Right renal cortex interstitium (tissue), 3 donors: ENCODE measurements around the gene NBPF8. TPM values are rescaled to one million over a fixed set of nuclear protein-coding genes. Genes with fewer than 3 reads are reported as not detected.
"Not testable (repeated sequence)": the region's sequence is repeated elsewhere in the genome, so short reads cannot be mapped to it uniquely, and the experiment has no call there.

Experiments used
- DNase-seq, 3 donors: peaks; one replicate each; pipeline ENCODE4 v3.0.0-alpha.2; 2013; ENCODE audit warnings: low read depth in 3 of 3, low spot score in 2 of 3
- polyA plus RNA-seq, 3 donors: library from polyadenylated mRNA; unstranded; fragments of 120-200 nt; gene quantifications; one replicate each; pipeline ENCODE4 v1.2.1, GENCODE V29; 2013; ENCODE audit not compliant: insufficient read length in 3 of 3

The NBPF8 gene
- 10 to 100 TPM in 1 of 3 donors, 1 to 10 TPM in 2; 7.2 to 12.7 (median 8.3) TPM for polyA plus RNA-seq

GRCh38 chr1:120414911-120415480 lies at the start of gene NBPF8:
NBPF8 (plus strand) TSS chr1:120415035; CDS start chr1:120436523, 21,488 bp downstream.
- DNase-seq = peak in 1 of 3 donors; percentile 13

GRCh38 chr1:120367709-120368108 lies 47.1 kb upstream of the NBPF8 start:
- not testable (repeated sequence) for DNase-seq

- not testable (repeated sequence) for DNase-seq
These were observed 28.2 kb upstream of the NBPF8 start for GRCh38 chr1:120386651-120387050.

- peak in 2 of 3 donors; percentile 1 to 15 for DNase-seq
These were observed 26.2 kb upstream of the NBPF8 start for GRCh38 chr1:120388597-120389126.

GRCh38 chr1:120391365-120391764 lies 23.5 kb upstream of the NBPF8 start:
- DNase-seq = not testable (repeated sequence)

GRCh38 chr1:120393316-120394232 lies 21.3 kb upstream of the NBPF8 start:
- DNase-seq = not testable (repeated sequence)

- not testable (repeated sequence) for DNase-seq
These were observed 9.5 kb upstream of the NBPF8 start for GRCh38 chr1:120405348-120405747.

- DNase-seq = not testable (repeated sequence)
These were observed 384 bp upstream of the NBPF8 start for GRCh38 chr1:120414451-120414850.

- DNase-seq = not testable (repeated sequence)
These were observed 692 bp downstream of the NBPF8 start for GRCh38 chr1:120415492-120415961.

GRCh38 chr1:120425063-120425462 lies 10.2 kb downstream of the NBPF8 start:
- DNase-seq = not testable (repeated sequence)

GRCh38 chr1:120431626-120432025 lies 16.8 kb downstream of the NBPF8 start:
- not testable (repeated sequence) for DNase-seq

- not testable (repeated sequence) for DNase-seq
These were observed 19.0 kb downstream of the NBPF8 start for GRCh38 chr1:120433831-120434230.

GRCh38 chr1:120449124-120449523 lies 34.3 kb downstream of the NBPF8 start:
- not testable (repeated sequence) for DNase-seq

Other genes with a start within 250 kb of the NBPF8 start
- gene SEC22B, start 238.5 kb upstream of the NBPF8 start, polyA plus RNA-seq = 10 to 100 TPM; 36.8 to 39.5 (median 39.3) TPM